DND-41 (cell line): Measurements from ENCODE around the gene USP12.

Source experiments
- CTCF ChIP-seq: IDR thresholded peaks from 2 replicates; pipeline ENCODE4 v1.5.1; 2012; ENCODE audit warnings: borderline replicate concordance, low read length, moderate library complexity, mild to moderate bottlenecking; ENCODE audit not compliant: poor library complexity, severe bottlenecking; ENCODE audit errors: extremely low read depth
- EZH2 ChIP-seq: IDR thresholded peaks from 3 replicates; pipeline ENCODE4 v1.6.1; 2012; ENCODE audit warnings: borderline replicate concordance, low read depth, mild to moderate bottlenecking, moderate library complexity, low read length, inconsistent platforms; ENCODE audit not compliant: severe bottlenecking

DNA sequence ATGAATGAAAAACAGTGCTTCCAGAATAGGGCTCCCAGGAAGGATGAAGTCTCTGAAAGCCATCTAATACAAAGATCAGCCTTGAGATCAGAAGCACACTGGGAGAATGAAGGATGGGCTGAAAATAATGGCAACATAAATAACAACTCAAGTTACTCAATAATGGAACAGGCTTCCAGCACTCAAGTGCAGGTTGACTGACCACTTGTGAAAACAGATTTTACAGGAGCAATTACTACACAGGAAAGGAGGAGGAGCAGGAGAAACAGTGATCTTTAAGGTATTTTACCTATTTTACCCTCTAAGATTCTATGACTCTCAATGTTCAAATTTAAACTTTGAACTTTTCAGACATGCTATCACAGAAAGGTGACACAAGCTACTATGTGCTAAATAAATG is 106.0 kb downstream of the USP12 start:
- TF ChIP-seq CTCF (no peak), EZH2 (no peak)
